GM18511 (cell line): ENCODE results near the gene XXYLT1.

Source experiments
- ATAC-seq: cut with Tn5 transposase; IDR thresholded peaks from one replicate; pipeline ENCODE4 v1.9.1; 2021; ENCODE audit warnings: mild to moderate bottlenecking, moderate library complexity; ENCODE audit not compliant: unreplicated experiment

The XXYLT1 gene

DNA sequence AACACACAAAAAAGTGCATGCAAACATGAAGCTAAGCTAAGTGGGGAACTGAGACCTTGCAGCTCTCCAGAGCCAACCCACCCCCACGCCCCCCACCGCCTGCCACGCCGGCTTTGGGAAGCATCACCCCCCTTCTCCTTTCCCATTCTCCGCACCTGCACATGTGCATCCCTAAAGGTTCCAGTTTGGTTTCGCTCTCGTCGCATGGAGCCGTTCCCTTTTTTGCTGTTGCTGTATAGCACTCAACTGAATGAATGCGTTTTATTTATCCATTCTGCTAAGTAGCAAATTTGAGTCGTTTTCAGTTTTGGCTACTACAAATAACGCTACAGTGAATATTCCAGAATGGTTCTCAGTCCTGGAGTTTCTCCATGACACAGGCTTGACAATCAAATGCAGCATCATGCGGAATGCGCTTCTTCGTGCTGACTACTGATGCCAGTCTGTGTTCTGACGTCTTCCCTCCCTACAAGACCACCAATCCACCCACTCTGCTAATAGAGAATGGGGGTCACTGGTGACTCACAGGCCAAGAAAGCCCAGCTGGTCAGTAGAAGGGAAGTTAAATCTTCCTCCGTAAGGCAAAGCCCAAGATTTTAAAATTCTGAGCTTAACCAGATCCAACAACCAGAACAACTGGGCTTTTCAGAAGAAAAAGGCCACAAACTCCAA, 115.3 kb downstream of the XXYLT1 start:
- ATAC-seq = no peak

DNA sequence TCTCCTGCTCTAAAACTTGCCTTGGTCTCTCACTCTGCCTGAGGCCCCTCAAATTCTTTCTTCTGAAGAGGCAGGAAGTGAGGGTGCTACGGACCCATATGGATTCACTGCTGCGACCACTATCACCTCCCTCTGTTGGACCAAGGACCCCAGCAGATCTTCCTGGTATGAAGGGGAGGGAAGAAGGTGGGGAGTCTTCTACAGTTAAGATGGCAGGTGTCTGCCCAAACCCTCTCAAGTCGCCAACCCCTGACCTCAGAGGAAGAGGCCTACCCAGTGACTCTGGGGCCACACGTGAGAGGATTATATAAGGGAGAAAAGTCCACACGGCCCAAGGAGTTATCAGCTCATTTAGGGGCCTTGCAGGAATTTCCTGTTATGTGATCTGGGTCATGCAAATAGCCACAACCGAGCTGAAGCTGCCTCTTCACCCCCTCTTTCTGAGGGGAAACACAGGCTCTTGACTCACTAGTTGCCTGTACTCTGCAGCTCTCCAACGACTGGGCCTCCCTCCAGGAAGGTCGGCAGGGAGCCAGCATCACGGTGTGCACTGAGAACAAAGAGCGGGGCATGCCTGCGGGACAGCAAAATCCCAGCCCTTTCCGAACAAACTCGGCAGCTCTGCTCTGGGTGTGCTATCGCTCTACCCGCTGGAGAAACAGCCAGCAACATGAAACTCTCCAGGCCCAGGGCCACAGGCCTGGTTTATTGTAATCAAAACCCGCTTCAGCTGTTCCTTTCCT, 116.0 kb downstream of the XXYLT1 start:
- no peak for ATAC-seq

GRCh38 chr3:195154111-195154791, 116.7 kb downstream of the XXYLT1 start:
- no peak for ATAC-seq

DNA sequence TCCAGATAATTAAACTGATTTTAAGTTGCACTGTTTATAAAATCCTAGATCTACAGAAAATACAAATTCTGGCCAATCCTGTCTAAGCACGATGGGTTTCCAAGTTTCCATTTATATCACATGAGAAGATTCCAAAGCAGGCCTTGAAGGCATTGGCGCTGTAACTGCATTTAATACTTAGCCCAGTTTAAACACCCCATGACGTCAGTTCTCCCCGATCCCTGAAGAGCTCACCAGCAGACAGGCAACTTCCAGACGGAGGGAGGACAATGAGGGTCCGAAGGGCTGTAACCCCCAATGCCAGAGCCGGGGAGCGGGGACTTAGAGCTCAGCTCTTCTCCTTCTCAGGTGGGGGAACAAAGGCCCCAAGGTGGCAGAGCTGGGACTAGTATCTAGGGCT, 117.3 kb downstream of the XXYLT1 start:
- no peak for ATAC-seq

DNA sequence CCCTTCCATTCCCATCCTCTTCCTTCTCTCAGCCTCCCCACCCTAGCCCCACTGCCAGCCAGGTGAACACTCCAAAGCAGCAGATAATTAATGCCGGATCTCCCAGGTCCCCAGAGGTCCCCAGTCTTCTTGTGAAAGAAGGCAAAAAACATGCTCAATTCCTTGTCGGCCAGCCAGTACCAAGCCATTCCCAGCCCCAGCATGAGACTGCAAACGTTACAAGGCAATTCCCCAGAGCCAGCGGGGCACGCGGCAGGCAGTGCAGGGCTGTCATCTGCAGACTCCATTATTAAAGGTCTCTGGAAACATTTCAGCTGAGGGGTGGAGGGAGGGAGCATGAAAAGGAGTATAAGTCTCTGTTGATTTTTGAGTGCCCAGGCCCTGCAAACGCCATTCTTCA, 117.8 kb downstream of the XXYLT1 start:
- ATAC-seq = no peak

DNA sequence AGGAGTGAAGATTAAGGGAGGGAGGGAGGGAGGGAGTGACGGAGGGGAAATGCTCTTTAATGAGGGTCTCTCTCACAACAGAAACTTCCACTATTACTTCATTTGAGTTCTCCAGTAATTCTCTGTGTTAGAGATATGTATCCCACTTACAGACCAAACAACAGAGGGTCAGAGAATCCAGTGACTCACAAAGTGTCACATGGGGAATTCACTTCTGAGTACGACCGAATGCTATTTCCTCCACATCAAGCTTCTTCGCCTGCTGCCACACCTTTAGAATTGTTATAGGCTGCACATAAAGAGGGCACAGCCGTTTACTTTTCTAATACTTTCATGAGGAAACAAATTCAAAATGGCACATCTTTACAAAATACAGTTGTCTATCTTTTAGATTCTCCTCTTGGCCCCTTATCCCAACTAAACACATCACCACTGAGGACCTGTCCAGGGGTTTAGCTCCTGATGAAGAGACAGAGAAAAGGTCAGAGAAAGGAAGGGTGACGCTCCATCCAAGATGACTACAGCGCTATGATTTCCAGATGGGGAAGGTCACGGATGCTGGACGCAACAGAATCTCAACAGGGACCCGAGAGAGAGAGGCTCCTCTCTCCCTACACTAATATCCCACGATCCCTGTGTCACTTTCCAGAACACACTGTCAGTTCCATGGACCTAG, 119.0 kb downstream of the XXYLT1 start:
- no peak for ATAC-seq

GRCh38 chr3:195151402-195151801, 119.6 kb downstream of the XXYLT1 start:
- no peak for ATAC-seq

DNA sequence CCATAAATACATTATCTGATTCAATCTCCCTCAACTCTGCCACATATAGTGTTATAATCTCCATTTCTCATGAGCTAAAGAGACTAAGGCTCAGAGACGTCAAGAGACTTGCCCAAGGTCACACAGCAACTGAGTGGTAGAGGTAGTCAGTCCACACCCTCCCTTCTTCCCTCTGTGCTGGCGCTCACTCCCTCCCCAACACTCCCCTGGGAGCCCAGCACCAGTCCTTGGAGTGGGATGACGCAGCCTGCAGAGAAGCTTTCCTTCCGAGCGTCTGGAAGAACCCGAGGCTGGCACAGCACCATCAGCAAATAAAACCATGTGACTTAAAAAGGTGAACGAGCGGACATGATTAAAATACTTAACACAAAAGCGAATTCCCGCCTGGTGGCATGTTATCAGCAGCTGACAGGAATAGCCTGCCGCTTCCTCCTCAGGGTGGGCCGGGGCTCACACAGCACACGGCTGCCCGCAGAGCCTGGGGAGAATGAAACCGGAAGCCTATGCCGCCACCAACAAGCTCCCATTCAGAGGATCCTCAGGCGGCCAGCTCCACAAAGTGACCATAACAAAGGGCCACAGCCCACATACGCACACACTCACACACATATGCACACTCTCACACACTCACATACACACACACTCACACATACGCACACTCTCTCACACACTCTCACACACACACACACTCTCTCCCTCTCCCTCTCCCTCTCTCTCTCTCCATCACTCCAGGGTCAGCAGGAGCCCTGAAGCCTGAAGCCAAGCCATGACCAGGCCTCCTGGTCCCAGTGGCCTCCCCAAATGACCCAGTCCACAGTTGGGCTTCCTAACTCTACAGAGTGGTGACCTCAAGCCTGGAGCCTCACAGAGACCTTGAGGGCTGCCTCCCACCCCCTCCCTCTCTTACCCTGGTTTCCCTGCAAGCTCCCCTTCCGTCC, 120.5 kb downstream of the XXYLT1 start:
- ATAC-seq = peak; percentile 43

DNA sequence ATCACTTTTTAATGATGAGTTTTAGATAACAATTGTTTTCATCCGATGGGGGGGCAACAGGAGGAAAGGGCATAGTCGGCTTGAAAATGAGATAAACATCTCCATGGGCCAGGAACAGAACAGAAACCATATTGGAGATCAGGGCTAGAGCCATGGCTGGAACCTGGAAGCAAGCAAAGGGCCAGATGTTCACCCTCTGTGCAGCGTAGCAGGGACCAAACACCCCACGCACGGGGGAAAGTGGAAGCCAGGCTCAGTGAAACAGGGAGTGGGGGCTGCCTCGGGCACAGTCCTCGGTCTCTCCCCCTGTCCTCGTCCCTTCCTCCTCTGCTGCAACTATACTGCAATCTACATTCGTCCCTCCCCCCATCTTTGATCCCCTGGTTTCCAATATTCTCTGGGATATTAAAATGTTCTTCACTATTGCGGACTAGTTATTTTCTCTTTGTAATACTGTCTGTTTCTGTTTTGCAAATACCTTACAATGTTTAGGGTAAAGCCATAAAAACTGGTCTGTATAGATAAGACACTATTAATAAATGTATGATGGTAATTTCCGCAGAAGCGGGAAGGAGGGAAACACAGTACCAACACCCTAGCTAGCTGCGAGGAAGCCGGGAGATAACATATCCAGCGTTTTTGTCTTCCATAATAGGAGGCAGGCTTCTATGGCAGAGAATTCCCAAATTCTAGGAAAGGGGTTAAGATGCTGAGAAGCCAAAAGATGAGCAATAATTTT, 121.5 kb downstream of the XXYLT1 start:
- ATAC-seq = no peak

- ATAC-seq = no peak
Measured at GRCh38 chr3:195148549-195148948, 122.4 kb downstream of the XXYLT1 start.

DNA sequence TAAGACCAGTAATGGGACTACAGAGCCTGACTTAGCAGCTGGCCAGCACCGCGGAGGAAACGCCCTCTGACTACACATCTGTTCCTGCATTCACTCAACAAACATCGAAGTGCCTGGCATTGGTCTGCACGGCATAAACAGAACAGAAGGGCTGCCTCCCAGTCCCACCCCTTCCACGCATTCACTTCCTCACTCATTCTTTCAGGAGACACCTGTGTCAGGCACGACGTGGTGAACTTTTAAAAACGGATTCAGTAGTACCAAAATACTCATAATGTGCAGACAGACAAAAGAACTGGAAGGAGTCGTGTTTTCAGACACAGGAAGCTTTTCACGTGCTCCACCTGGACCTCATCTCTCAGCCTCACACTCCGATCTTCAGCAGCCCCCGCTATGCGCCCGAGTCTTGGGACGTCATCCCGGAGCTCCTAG, 123.3 kb downstream of the XXYLT1 start:
- peak; percentile 83 for ATAC-seq

- ATAC-seq = no peak
Measured at GRCh38 chr3:195146131-195146530, 124.8 kb downstream of the XXYLT1 start.

DNA sequence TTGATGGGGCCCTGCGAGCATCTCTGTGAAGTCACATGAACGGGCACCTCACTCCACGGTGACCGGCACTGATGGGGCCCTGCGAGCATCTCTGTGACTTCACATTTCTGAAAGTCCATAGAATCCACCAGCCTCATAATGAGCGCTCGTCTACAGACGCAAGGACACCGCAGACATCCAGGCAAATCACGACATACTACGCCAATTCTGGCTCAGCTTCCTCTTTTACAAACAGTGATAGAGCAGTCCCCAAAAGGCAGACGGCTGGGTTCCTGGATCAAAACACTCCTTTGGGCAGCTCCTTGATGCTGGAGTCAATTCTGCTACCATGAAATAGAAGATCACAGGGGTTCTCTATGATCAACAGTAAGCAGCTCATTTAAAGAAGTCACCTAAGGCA, 125.4 kb downstream of the XXYLT1 start:
- no peak for ATAC-seq

DNA sequence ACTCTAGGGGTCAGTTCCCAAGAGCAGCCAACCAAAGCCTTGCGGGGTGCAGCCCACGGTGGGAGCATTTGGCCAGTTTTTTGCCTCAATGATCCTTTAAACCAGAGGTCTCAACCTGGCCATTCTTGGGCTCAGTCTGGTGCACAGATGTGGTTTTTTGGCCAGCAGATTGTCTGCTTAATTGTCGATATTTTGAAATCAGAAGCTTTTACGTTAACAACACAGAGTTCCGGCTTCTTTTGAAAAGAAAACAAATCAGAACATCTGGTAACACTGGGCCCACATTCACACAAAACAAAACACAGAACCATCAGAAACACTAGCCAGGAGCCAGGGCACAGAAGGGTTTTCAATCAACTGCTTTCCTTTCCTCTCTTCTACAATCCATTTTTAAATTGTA, 127.7 kb downstream of the XXYLT1 start:
- ATAC-seq = no peak

DNA sequence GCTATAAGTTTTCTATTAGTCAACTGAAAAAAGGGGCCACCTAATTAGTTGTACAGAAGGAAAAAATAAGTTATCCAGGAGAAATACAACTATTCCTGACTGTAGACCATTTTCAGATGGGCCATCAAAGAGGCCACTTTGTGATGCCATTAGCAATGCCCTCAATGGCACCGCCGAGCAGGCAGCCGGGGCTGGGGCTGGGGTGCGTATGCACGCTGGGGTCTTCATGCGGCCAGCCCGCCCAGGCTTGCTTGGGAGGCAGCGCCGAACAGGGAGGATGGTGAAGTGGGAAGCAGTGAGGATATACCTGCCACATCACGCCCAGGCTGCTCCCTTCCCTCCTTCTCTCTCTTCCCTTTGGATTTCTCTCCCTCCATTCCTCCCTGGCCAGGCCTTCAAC, 128.4 kb downstream of the XXYLT1 start:
- ATAC-seq = no peak

GRCh38 chr3:195140816-195141793, 129.9 kb downstream of the XXYLT1 start:
- ATAC-seq = no peak

- no peak for ATAC-seq
Measured at GRCh38 chr3:195140410-195140809, 130.5 kb downstream of the XXYLT1 start.

DNA sequence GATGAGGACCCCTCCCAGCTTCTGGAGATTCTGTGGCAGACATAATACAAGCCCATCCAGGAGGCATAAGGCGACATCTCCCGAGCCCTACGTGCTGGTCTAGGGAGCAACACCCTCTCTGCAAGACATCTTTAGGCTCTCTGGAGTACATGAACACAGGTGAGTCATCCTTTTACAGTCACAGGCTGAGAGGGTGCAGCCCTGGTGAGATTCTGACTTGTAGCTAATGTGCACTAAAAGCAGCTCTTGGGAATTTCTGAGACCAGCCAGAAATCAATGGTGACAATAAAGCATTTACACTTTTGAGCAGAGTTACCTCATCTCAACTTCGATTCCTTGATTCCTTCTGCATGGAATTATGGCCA, 131.1 kb downstream of the XXYLT1 start:
- ATAC-seq = no peak
